ENCODE measurements around the gene OSR1. TPM values are rescaled to one million over a fixed set of nuclear protein-coding genes. Genes with fewer than 3 reads are reported as not detected.

The OSR1 gene
- total RNA-seq, 1 donor from 2014 or later, result not detected

- H3K4me1 Mint-ChIP-seq, result peaks cover 21% of the 10 kb centered on the region
- H3K9me3 Mint-ChIP-seq, result no peaks in the 10 kb centered on the region
- H3K4me3 Mint-ChIP-seq, result peak overlapping the region; percentile 94
- H3K27me3 Mint-ChIP-seq, result peaks cover 94% of the 10 kb centered on the region
- H3K36me3 Mint-ChIP-seq (ENCODE audit: low read depth), result peaks cover 4% of the 10 kb centered on the region
- no peak for DNase-seq
- intact Hi-C loops (cut with micrococcal nuclease), result loop anchor here (5.0 kb wide), 4 partner anchors 499 to 1084 kb away; partner anchors contain the start of gene RHOB
- H3K27ac Mint-ChIP-seq, result no peak overlapping the region
Observed at GRCh38 chr2:19363474-19363778, 5.0 kb upstream of the OSR1 start.

GRCh38 chr2:19362755-19363473 lies 4.5 kb upstream of the OSR1 start:
- H3K4me1 Mint-ChIP-seq, result peaks cover 21% of the 10 kb centered on the region
- H3K27me3 Mint-ChIP-seq, result peaks cover 94% of the 10 kb centered on the region
- H3K27ac Mint-ChIP-seq, result peak overlapping the region; percentile 56
- peak; percentile 80 for DNase-seq
- intact Hi-C loops (cut with micrococcal nuclease), result loop anchor here (1.0 to 5.0 kb wide), 5 partner anchors 15 to 1084 kb away; partner anchors contain the start of gene RHOB
- no peaks in the 10 kb centered on the region for H3K9me3 Mint-ChIP-seq
- peak overlapping the region; percentile 94 for H3K4me3 Mint-ChIP-seq
- H3K36me3 Mint-ChIP-seq (ENCODE audit: low read depth), result peaks cover 4% of the 10 kb centered on the region

- Mint-ChIP-seq H3K36me3 (ENCODE audit: low read depth) (peaks cover 4% of the 10 kb centered on the region), H3K4me1 (peaks cover 24% of the 10 kb centered on the region), H3K27me3 (peaks cover 96% of the 10 kb centered on the region), H3K27ac (peak overlapping the region; percentile 56), H3K4me3 (peak overlapping the region; percentile 94), H3K9me3 (no peaks in the 10 kb centered on the region)
- intact Hi-C loops (cut with micrococcal nuclease), result loop anchor here (1.0 to 5.0 kb wide), 5 partner anchors 14 to 1085 kb away; partner anchors contain the start of gene RHOB
- DNase-seq, result peak; percentile 74
Observed at GRCh38 chr2:19362094-19362754, 3.8 kb upstream of the OSR1 start.

- peak overlapping the region; percentile 94 for H3K4me3 Mint-ChIP-seq
- H3K36me3 Mint-ChIP-seq (ENCODE audit: low read depth), result peaks cover 4% of the 10 kb centered on the region
Observed at GRCh38 chr2:19361325-19361990, 3.0 kb upstream of the OSR1 start.

GRCh38 chr2:19360966-19361321 lies 2.5 kb upstream of the OSR1 start:
- H3K27me3 Mint-ChIP-seq, result peaks cover 98% of the 10 kb centered on the region
- peaks cover 4% of the 10 kb centered on the region for H3K36me3 Mint-ChIP-seq (ENCODE audit: low read depth)
- peaks cover 32% of the 10 kb centered on the region for H3K4me1 Mint-ChIP-seq
- peak overlapping the region; percentile 94 for H3K4me3 Mint-ChIP-seq
- no peaks in the 10 kb centered on the region for H3K9me3 Mint-ChIP-seq
- peak; percentile 58 for DNase-seq
- intact Hi-C loops (cut with micrococcal nuclease), result loop anchor here (5.0 kb wide), 4 partner anchors 501 to 1086 kb away; partner anchors contain the start of gene RHOB
- no peak overlapping the region for H3K27ac Mint-ChIP-seq

More at GRCh38 chr2:19361325-19361990, 3.0 kb upstream of the OSR1 start:
- Mint-ChIP-seq H3K9me3 (no peaks in the 10 kb centered on the region), H3K4me1 (peaks cover 30% of the 10 kb centered on the region), H3K27ac (no peak overlapping the region), H3K27me3 (peaks cover 98% of the 10 kb centered on the region)
- intact Hi-C loops (cut with micrococcal nuclease), result loop anchor here (5.0 kb wide), 4 partner anchors 501 to 1086 kb away; partner anchors contain the start of gene RHOB
- peak; percentile 75 for DNase-seq

- DNase-seq, result peak; percentile 59
- Mint-ChIP-seq H3K36me3 (ENCODE audit: low read depth) (peaks cover 4% of the 10 kb centered on the region), H3K4me1 (peaks cover 32% of the 10 kb centered on the region), H3K9me3 (no peaks in the 10 kb centered on the region), H3K4me3 (no peak overlapping the region), H3K27me3 (peaks cover 96% of the 10 kb centered on the region), H3K27ac (no peak overlapping the region)
- intact Hi-C loops (cut with micrococcal nuclease), result loop anchor here (5.0 kb wide), 4 partner anchors 502 to 1087 kb away; partner anchors contain the start of gene RHOB
Observed at GRCh38 chr2:19360266-19360965, 2.0 kb upstream of the OSR1 start.

- peaks cover 4% of the 10 kb centered on the region for H3K36me3 Mint-ChIP-seq (ENCODE audit: low read depth)
- H3K27me3 Mint-ChIP-seq, result peaks cover 96% of the 10 kb centered on the region
- peak; percentile 51 for DNase-seq
- no peak overlapping the region for H3K4me3 Mint-ChIP-seq
- H3K4me1 Mint-ChIP-seq, result peaks cover 32% of the 10 kb centered on the region
- intact Hi-C loops (cut with micrococcal nuclease), result loop anchor here (10.0 kb wide), 1 partner anchor 1815 kb away; the partner anchor contains the start of gene VSNL1
- no peak overlapping the region for H3K27ac Mint-ChIP-seq
- H3K9me3 Mint-ChIP-seq, result no peaks in the 10 kb centered on the region
Observed at GRCh38 chr2:19359456-19359855, 1.0 kb upstream of the OSR1 start.

GRCh38 chr2:19359021-19359357 lies 566 bp upstream of the OSR1 start:
- H3K27ac Mint-ChIP-seq, result no peak overlapping the region
- H3K4me1 Mint-ChIP-seq, result peaks cover 32% of the 10 kb centered on the region
- no peaks in the 10 kb centered on the region for H3K9me3 Mint-ChIP-seq
- peaks cover 4% of the 10 kb centered on the region for H3K36me3 Mint-ChIP-seq (ENCODE audit: low read depth)
- no peak overlapping the region for H3K4me3 Mint-ChIP-seq
- intact Hi-C loops (cut with micrococcal nuclease), result loop anchor here (10.0 kb wide), 1 partner anchor 1814 kb away; the partner anchor contains the start of gene VSNL1
- H3K27me3 Mint-ChIP-seq, result peaks cover 96% of the 10 kb centered on the region
- DNase-seq, result no peak

- intact Hi-C loops (cut with micrococcal nuclease), result loop anchor here (10.0 kb wide), 1 partner anchor 1813 kb away; the partner anchor contains the start of gene VSNL1
- peaks cover 25% of the 10 kb centered on the region for H3K4me1 Mint-ChIP-seq
- DNase-seq, result peak; percentile 60
- peaks cover 95% of the 10 kb centered on the region for H3K27me3 Mint-ChIP-seq
- H3K9me3 Mint-ChIP-seq, result no peaks in the 10 kb centered on the region
- H3K27ac Mint-ChIP-seq, result peak overlapping the region; percentile 41
- H3K36me3 Mint-ChIP-seq (ENCODE audit: low read depth), result no peaks in the 10 kb centered on the region
- no peak overlapping the region for H3K4me3 Mint-ChIP-seq
Observed at GRCh38 chr2:19357402-19358241, 801 bp downstream of the OSR1 start.

GRCh38 chr2:19356545-19357401 lies 1.6 kb downstream of the OSR1 start:
- Mint-ChIP-seq H3K36me3 (ENCODE audit: low read depth) (no peaks in the 10 kb centered on the region), H3K27me3 (peaks cover 94% of the 10 kb centered on the region), H3K9me3 (no peaks in the 10 kb centered on the region), H3K4me3 (no peak overlapping the region), H3K27ac (peak overlapping the region; percentile 58), H3K4me1 (peaks cover 21% of the 10 kb centered on the region)
- DNase-seq, result peak; percentile 64
- intact Hi-C loops (cut with micrococcal nuclease), result loop anchor here (10.0 kb wide), 1 partner anchor 1812 kb away; the partner anchor contains the start of gene VSNL1

- intact Hi-C loops (cut with micrococcal nuclease), result loop anchor here (10.0 kb wide), 1 partner anchor 1811 kb away; the partner anchor contains the start of gene VSNL1
- Mint-ChIP-seq H3K4me3 (no peak overlapping the region), H3K27me3 (peaks cover 90% of the 10 kb centered on the region), H3K4me1 (peaks cover 17% of the 10 kb centered on the region), H3K9me3 (no peaks in the 10 kb centered on the region), H3K36me3 (ENCODE audit: low read depth) (peaks cover under 1% of the 10 kb centered on the region), H3K27ac (peak overlapping the region; percentile 58)
- no peak for DNase-seq
Observed at GRCh38 chr2:19355931-19356544, 2.4 kb downstream of the OSR1 start.
